Measurements from ENCODE around the gene COQ2. TPM values are rescaled to one million over a fixed set of nuclear protein-coding genes. Genes with fewer than 3 reads are reported as not detected.
"Not testable (repeated sequence)": the region's sequence is repeated elsewhere in the genome, so short reads cannot be mapped to it uniquely, and the experiment has no call there.

COQ2 gene
- total and polyA plus RNA-seq, 5 donors = 12.1 to 17.5 (median 14.5) TPM

GRCh38 chr4:83283181-83283580 lies 1.4 kb downstream of the COQ2 start:
- DNase-seq (no peak), ATAC-seq (no peak)
- Histone ChIP-seq H3K27ac (ENCODE audit: low read length) (no peak overlapping the region), H3K4me3 (ENCODE audit: low read length) (no peak overlapping the region), H3K27me3 (ENCODE audit: control insufficient read depth, insufficient read depth) (no peaks in the 10 kb centered on the region), H3K9me3 (ENCODE audit: control insufficient read depth, low read length) (no peaks in the 10 kb centered on the region), H3K4me1 (ENCODE audit: control insufficient read depth, insufficient read depth, low read length) (no peaks in the 10 kb centered on the region)
- intact Hi-C loops (cut with DNase I) = loop anchor here in 1 of 4 donors (10.0 kb wide), 1 partner anchor 172 kb away; the partner anchor contains the start of genes HELQ and MRPS18C
- WGBS = 90% methylated on average over 7 of the region's 7 CpGs

DNA sequence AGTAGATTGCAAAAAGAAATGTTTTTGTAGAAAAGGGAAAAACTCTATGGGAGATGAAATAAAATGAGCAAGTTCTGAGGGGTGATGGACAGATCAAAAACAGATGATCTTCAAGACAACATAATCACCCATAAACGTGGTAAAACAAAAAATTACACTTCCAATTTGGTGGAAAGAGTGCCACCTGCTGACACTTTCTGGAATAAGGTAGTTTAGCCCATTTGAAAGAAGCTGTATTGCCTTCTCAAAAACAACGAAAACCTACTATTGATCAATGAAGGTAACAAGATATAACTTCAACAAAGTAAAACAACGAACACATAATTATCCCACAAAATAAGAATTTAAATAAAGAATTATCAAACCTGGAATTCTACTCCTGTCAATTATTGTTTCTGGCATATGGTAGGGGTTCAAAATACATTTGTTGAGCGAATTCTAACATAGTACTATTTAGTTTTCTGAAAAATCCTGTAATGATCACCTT lies 2.5 kb downstream of the COQ2 start:
- DNase-seq (no peak), ATAC-seq (no peak)
- Histone ChIP-seq H3K4me1 (ENCODE audit: control insufficient read depth, insufficient read depth, low read length) (no peaks in the 10 kb centered on the region), H3K27me3 (ENCODE audit: control insufficient read depth, insufficient read depth) (no peaks in the 10 kb centered on the region), H3K9me3 (ENCODE audit: control insufficient read depth, low read length) (no peaks in the 10 kb centered on the region), H3K27ac (ENCODE audit: low read length) (no peak overlapping the region), H3K4me3 (ENCODE audit: low read length) (no peak overlapping the region)
- intact Hi-C loops (cut with DNase I) = loop anchor here in 1 of 4 donors (10.0 kb wide), 1 partner anchor 173 kb away; the partner anchor contains the start of genes HELQ and MRPS18C
- WGBS = 34% methylated on average over 4 of the region's 4 CpGs

- 75% methylated on average over 4 of the region's 4 CpGs for WGBS
- Histone ChIP-seq H3K4me3 (ENCODE audit: low read length) (no peak overlapping the region), H3K27me3 (ENCODE audit: control insufficient read depth, insufficient read depth) (no peaks in the 10 kb centered on the region), H3K27ac (ENCODE audit: low read length) (no peak overlapping the region), H3K9me3 (ENCODE audit: control insufficient read depth, low read length) (no peaks in the 10 kb centered on the region), H3K4me1 (ENCODE audit: control insufficient read depth, insufficient read depth, low read length) (no peaks in the 10 kb centered on the region)
- ATAC-seq (no peak), DNase-seq (no peak)
- intact Hi-C loops (cut with DNase I) = loop anchor here in 1 of 4 donors (10.0 kb wide), 1 partner anchor 173 kb away; the partner anchor contains the start of genes HELQ and MRPS18C
Observed at GRCh38 chr4:83281307-83281706, 3.3 kb downstream of the COQ2 start.

DNA sequence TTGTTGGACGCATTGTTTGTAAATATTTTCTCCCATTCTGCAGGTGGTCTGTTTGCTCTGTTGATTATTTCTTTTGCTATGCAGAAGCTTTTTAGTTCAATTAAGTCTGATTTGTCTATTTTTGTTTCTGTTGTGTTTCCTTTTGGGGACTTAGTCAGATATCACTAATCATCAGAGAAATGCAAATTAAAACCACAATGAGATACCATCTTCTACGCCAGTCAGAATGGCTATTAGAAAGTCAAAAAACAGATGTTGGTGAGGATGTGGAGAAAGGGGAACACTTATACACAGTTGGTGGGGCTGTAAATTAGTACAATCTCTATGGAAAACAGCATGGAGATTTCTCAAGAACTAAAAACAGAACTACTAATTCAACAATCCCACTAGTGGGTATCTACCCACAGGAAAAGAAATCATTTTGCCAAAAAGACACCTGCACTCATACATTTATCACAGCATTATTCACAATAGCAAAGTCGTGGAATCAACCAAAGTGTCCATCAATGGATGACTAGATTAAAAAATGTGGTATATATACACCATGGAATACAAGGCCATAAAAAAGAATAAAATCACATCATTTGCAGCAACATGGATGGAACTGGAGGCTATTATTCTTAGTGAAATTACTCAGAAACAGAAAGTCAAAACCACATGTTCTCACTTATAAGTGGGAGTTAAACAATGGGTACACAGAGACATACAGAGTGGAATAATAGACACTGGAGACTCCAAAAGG lies 8.1 kb downstream of the COQ2 start:
- DNase-seq = no peak
- intact Hi-C loops (cut with DNase I) = no loop called here
- Histone ChIP-seq H3K9me3 (ENCODE audit: control insufficient read depth, low read length) (no peaks in the 10 kb centered on the region), H3K4me3 (ENCODE audit: low read length) (no peak overlapping the region), H3K27me3 (ENCODE audit: control insufficient read depth, insufficient read depth) (no peaks in the 10 kb centered on the region), H3K4me1 (ENCODE audit: control insufficient read depth, insufficient read depth, low read length) (no peaks in the 10 kb centered on the region), H3K27ac (ENCODE audit: low read length) (no peak overlapping the region)
- WGBS = 90% methylated on average over 3 of the region's 3 CpGs
- ATAC-seq = no peak

DNA sequence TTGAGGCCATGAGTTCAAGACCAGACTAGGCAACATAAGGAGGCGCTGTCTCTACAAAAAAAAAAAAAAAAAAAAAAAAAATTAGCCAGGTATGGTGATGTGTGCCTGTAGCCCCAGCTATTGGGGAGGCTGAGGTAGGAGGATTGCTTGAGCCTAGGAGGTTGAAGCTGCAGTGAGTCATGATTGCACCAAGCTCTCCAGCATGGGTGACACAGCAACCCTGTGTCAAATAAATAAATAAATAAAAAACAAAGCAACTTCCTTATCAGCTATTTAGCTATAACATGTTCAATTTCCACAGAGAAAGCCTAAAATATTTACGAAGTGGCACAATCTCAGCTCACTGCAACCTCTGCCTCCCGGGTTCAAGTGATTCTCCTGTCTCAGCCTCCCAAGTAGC lies 10.7 kb downstream of the COQ2 start:
- WGBS = 96% methylated on average over 3 of the region's 3 CpGs
- H3K27me3 ChIP-seq (ENCODE audit: control insufficient read depth, insufficient read depth); H3K27ac ChIP-seq (ENCODE audit: low read length); ATAC-seq; H3K9me3 ChIP-seq (ENCODE audit: control insufficient read depth, low read length); intact Hi-C loops (cut with DNase I); H3K4me1 ChIP-seq (ENCODE audit: control insufficient read depth, insufficient read depth, low read length); H3K4me3 ChIP-seq (ENCODE audit: low read length); DNase-seq: not testable (repeated sequence)

DNA sequence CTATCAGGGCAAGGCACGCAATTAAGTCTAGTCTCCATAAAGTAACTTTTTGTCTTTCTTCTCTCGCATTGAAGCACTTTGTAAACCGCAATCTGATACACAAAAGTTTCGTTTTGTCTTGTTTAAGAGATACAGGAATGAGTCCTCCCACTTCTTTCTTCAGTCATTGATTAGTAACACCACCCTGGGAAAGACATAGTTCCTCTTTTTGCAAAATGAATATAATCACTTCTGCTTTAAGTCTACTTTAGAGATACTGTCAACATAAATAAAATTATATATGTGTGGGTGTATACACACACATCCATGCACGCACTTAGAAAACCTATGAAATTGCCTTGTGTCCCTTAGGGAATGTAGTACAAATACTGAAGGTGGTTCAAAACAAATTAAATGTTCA lies 11.7 kb downstream of the COQ2 start:
- Histone ChIP-seq H3K27me3 (ENCODE audit: control insufficient read depth, insufficient read depth) (no peaks in the 10 kb centered on the region), H3K4me1 (ENCODE audit: control insufficient read depth, insufficient read depth, low read length) (no peaks in the 10 kb centered on the region)

DNA sequence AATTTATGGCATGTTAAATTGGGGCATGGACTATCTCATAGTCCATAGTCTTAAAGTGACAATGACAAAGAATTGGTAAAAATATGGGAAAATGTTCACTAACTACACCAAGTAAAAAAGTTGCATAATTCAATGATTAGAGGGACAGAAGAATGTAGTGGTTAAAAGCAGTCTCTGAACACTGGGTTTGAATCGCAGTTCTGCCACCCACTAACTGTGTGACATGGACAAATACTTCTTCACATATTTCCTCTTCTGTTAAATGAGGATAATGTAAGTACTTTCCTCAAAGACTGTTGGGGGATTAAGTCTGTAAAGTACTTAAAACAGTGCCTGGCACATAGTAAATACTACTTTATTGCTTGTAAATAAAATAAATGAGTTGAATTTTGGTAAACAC lies 15.3 kb downstream of the COQ2 start:
- intact Hi-C loops (cut with DNase I) = loop anchor here in 3 of 4 donors (10.0 kb wide), 2 partner anchors 194 to 804 kb away; no protein-coding TSS in a partner anchor
- Histone ChIP-seq H3K27ac (ENCODE audit: low read length) (no peak overlapping the region), H3K4me1 (ENCODE audit: control insufficient read depth, insufficient read depth, low read length) (no peaks in the 10 kb centered on the region), H3K4me3 (ENCODE audit: low read length) (no peak overlapping the region), H3K27me3 (ENCODE audit: control insufficient read depth, insufficient read depth) (no peaks in the 10 kb centered on the region), H3K9me3 (ENCODE audit: control insufficient read depth, low read length) (no peaks in the 10 kb centered on the region)
- DNase-seq (no peak), ATAC-seq (no peak)
- 86% methylated on average over 1 of the region's 1 CpG for WGBS

More for the DNA sequence above, 11.7 kb downstream of the COQ2 start:
- intact Hi-C loops (cut with DNase I) = no loop called here
- Histone ChIP-seq H3K9me3 (ENCODE audit: control insufficient read depth, low read length) (no peaks in the 10 kb centered on the region), H3K27ac (ENCODE audit: low read length) (no peak overlapping the region), H3K4me3 (ENCODE audit: low read length) (no peak overlapping the region)
- ATAC-seq (no peak), DNase-seq (no peak)
- 94% methylated on average over 5 of the region's 5 CpGs for WGBS

- intact Hi-C loops (cut with DNase I) = loop anchor here in 3 of 4 donors (10.0 kb wide), 2 partner anchors 194 to 804 kb away; no protein-coding TSS in a partner anchor
- no peak for ATAC-seq
- no peaks in the 10 kb centered on the region for H3K4me1 ChIP-seq (ENCODE audit: control insufficient read depth, insufficient read depth, low read length)
Observed at GRCh38 chr4:83268491-83268890, 16.1 kb downstream of the COQ2 start.

DNA sequence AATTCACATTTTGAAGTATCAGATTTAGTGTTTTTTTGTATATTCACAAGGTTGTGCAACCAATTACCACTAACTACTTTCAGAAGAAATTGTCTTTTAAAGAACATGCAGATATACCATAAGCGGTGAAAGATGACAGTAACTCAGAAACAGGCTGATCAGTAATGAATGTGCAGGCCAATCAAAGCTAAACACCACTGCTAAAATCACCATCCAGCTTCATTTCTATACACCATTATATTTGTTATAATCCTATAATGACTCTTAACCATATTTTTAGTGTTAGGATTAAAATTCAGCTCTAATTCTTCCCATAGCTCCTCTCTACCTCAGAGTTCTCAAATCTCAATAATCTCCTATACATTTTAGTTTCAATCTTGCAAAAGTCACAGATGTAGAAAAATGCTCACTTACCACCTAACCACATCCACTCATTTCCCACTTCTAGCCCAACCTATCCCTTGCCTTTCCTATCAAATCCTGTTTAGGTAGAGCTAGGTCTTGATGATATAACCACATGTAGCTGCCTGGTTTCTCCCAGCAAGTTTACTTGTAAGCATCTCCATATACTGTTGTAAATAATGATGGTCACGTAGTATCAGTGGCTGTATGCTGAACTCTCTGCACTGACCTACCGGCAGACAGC lies 16.6 kb downstream of the COQ2 start:
- Histone ChIP-seq H3K4me1 (ENCODE audit: control insufficient read depth, insufficient read depth, low read length) (no peaks in the 10 kb centered on the region), H3K27ac (ENCODE audit: low read length) (no peak overlapping the region), H3K4me3 (ENCODE audit: low read length) (no peak overlapping the region), H3K9me3 (ENCODE audit: control insufficient read depth, low read length) (no peaks in the 10 kb centered on the region), H3K27me3 (ENCODE audit: control insufficient read depth, insufficient read depth) (no peaks in the 10 kb centered on the region)
- ATAC-seq = no peak
- no peak for DNase-seq
- intact Hi-C loops (cut with DNase I) = loop anchor here in 3 of 4 donors (10.0 kb wide), 2 partner anchors 193 to 803 kb away; no protein-coding TSS in a partner anchor
- 91% methylated on average over 3 of the region's 3 CpGs for WGBS

More at GRCh38 chr4:83268491-83268890, 16.1 kb downstream of the COQ2 start:
- WGBS = 45% methylated on average over 2 of the region's 2 CpGs
- Histone ChIP-seq H3K9me3 (ENCODE audit: control insufficient read depth, low read length) (no peaks in the 10 kb centered on the region), H3K27ac (ENCODE audit: low read length) (no peak overlapping the region), H3K27me3 (ENCODE audit: control insufficient read depth, insufficient read depth) (no peaks in the 10 kb centered on the region), H3K4me3 (ENCODE audit: low read length) (no peak overlapping the region)
- no peak for DNase-seq

- peak; percentile 29 to 69 for ATAC-seq
- Histone ChIP-seq H3K4me3 (ENCODE audit: low read length) (no peak overlapping the region), H3K9me3 (ENCODE audit: control insufficient read depth, low read length) (no peaks in the 10 kb centered on the region), H3K27me3 (ENCODE audit: control insufficient read depth, insufficient read depth) (no peaks in the 10 kb centered on the region), H3K27ac (ENCODE audit: low read length) (no peak overlapping the region), H3K4me1 (ENCODE audit: control insufficient read depth, insufficient read depth, low read length) (no peaks in the 10 kb centered on the region)
- peak in 1 of 3 donors; percentile 38 for DNase-seq
- intact Hi-C loops (cut with DNase I) = loop anchor here in 3 of 4 donors (10.0 kb wide), 2 partner anchors 192 to 802 kb away; no protein-coding TSS in a partner anchor
- WGBS = 84% methylated on average over 7 of the region's 7 CpGs
Observed at GRCh38 chr4:83267121-83267829, 17.3 kb downstream of the COQ2 start.

Measured in right cardiac atrium (tissue), 5 donors.